Subcutaneous adipose tissue (tissue), 4 donors: ENCODE measurements around the gene SEPSECS. TPM values are rescaled to one million over a fixed set of nuclear protein-coding genes. Genes with fewer than 3 reads are reported as not detected.

ENCODE experiments used
- total RNA-seq, 4 donors: library from RNA; depleted of rRNA; stranded (reverse); fragments of >200 nt; gene quantifications; one replicate each; pipeline ENCODE4 v1.1.0, GENCODE V29; 2016
- TF ChIP-seq, protein P1 (sequence below): fragments of 450-650 bp; IDR thresholded peaks from one replicate; pipeline ENCODE4 v1.5.1; 2016; ENCODE audit warnings: low read depth, mild to moderate bottlenecking, control low read depth, antibody characterized with exemption, moderate library complexity

Gene SEPSECS
- total RNA-seq, 4 donors from 2014 or later, result 10.9 to 14.7 (median 11.7) TPM

DNA sequence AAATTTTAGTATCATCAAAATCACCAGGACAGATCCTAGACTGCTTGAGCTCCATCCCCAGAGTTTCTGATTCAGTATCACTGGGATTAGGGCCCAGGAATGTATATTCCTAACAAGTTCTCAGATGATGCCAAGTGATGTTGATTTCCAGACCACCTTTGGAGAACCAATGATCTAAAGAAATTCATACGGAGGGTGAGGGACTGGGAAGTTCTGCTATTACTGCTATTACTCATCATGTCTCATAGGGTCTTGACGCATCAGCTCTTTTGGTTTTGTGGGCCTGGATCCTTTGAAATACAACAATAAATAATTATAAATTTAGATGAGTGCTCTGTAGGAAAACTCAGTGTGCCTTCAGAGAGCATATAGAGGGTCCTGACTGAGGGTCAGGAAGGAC is 69.7 kb downstream of the SEPSECS start:
- TF ChIP-seq, protein P1, sequence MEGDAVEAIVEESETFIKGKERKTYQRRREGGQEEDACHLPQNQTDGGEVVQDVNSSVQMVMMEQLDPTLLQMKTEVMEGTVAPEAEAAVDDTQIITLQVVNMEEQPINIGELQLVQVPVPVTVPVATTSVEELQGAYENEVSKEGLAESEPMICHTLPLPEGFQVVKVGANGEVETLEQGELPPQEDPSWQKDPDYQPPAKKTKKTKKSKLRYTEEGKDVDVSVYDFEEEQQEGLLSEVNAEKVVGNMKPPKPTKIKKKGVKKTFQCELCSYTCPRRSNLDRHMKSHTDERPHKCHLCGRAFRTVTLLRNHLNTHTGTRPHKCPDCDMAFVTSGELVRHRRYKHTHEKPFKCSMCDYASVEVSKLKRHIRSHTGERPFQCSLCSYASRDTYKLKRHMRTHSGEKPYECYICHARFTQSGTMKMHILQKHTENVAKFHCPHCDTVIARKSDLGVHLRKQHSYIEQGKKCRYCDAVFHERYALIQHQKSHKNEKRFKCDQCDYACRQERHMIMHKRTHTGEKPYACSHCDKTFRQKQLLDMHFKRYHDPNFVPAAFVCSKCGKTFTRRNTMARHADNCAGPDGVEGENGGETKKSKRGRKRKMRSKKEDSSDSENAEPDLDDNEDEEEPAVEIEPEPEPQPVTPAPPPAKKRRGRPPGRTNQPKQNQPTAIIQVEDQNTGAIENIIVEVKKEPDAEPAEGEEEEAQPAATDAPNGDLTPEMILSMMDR, result no peak

DNA sequence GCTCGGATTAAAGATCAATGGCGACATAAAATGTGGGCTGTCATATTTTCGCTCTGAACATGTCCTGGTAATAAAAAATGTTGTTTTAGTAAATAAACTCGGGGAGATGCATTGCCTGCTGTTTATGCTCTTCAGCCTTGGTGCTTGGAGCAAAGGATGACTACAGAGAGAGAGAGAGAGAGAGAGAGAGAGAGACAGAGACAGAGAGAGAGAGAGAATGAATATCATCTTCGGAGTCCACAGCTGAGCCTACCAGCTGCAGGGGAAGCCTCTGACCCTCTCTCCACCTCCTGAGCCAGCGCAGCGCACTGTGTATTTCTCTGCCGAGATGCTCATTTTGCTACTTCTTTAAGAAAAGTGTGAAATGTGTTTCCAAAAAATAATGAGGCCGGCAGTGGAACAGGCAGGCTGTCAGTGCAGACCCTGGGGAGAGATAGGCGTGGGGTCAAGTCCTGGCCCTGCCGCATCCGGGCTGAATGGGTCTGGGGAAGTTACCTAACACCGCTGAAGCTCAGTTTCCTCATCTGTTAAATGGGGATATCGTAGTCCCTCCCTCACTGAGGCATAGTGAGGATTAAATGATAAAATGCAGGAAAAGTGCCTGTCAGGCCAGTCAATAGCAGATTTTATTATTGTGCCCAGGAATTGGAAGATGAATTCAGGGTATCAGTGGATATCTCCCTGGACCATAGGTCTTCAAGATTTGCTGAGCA is 71.0 kb downstream of the SEPSECS start:
- TF ChIP-seq, protein P1, result no peak

DNA sequence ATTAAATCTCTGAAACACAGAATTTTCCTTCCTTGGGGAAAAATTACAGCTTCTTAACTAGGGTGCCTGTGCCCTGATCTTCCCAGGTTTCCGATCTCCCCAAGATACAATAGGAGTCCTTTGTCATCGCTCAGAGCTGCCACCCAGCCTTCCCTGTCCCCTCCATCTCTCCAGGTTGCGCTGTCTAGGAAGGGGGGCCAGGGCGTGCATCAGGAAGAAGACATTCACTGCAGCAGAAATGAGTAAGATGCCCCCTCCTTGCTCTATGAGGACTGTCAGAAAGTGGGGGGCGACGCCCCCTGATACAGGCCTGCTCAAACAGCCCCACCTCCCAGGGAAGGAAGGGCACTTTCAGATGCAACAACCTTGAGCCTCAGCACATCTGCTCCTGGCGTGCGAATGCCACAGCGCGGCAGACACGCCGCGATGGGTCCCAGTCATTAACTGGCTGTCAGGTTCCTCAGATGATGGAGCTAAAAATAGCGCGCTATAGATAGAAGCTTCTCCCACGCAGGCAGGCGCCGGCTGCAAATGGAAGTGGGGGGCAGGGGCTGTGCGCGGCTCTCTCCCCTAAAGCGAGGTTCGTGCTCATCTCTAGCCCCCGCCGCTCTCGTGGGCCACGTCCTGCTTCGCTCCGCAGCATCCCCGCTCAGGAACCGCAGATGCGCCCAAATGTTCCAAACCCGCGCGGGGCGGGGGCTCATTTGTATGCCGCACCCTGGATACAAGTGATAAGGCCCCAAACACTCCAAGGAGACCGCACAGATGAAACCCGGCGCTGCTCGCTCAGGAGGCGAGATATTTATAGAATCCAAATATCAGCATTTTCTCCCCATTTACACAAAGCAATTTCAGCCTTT is 71.9 kb downstream of the SEPSECS start:
- TF ChIP-seq, protein P1, result no peak

DNA sequence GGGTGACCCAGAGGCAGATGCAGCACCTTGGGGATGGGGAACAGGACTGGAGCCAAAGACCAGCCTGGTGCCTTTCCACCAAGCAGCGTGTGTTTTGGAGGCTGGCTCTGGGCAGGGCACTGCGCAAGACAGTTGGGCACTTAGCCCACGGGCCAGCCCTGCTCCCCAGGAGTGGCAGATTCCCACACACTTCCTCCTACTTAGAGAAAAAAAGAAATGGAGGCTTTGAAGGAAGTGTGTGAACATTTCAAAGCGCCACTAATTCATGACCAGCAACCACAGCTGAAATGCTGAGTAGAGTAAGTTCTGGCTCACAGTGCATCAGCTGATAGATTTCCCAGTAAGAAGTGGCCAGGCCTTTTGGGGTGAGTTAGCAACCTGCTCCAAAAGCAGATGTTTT is 74.6 kb downstream of the SEPSECS start:
- TF ChIP-seq, protein P1, result no peak

DNA sequence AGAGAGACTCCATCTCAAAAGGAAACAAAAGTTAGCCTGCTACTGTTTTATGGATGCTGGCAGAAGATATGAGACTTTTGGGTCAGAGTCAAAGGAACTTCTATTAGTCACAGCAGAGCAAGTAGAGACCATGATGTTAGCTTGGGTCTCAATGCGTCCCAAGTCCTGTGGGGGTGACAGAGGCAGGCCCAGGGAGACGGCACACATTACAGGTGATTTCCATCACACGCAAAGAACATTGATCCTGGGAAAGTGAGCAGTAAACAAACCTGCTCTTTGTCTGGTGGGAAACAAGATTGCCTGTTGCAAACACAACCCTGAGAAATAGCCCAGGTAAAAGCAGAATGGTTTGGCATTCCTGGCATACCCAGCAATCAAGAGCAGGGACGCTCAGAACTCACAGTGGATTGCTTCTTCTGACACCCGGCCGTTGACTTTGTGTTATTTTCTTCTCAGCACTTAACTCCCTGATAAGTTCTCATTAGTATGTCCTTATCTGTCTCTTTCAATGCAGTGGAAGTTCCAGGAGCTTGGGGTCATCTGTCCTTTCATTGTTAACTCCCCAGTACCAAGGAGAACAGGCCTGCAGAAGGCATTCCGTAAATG is 78.3 kb downstream of the SEPSECS start:
- TF ChIP-seq, protein P1, result no peak

DNA sequence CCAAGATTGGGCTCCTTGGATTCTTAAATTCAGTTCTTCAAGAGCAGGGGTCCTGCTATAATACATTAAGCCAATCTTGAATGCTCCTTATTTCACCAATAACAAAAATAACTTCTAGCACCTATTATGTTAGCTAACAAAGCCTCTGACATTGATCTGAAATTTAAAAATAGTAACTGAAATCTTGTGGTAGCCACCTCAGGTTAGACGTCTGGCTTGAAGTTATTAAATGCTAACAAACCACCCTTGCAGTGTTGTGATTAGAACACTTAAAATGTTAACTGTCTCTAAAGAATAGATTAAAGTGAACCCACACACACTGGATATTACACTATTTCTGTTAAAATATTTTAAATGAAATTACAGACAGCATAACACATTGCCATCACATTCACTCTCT is 79.7 kb downstream of the SEPSECS start:
- TF ChIP-seq, protein P1, result no peak

DNA sequence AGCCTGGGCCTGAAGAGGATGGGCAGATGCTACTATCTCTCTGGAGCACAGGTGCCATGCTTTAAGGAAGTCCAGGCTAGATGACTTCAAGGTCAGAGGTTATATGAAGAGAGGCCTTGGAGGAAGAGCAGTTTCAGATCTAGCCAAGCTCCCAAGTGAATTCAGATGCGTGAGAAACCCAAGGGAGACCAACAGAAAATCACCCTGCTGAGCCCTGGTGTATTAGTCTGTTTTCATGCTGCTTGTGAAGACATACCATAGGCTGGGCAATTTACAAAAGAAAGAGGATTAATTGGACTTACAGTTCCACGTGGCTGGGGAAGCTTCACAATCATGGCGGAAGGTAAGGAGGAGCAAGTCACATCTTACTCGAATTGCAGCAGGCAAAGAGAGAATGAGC is 81.7 kb downstream of the SEPSECS start:
- TF ChIP-seq, protein P1, result no peak
